HEK293 (cell line): Measurements from ENCODE around the gene AGXT2.

ENCODE experiments used
- CTCF ChIP-seq: fragments of 450-650 bp; formaldehyde crosslinking; IDR thresholded peaks from 2 replicates; pipeline ENCODE4 v1.5.1; 2016; ENCODE audit warnings: missing biosample characterization, missing genetic modification characterization
- GLI4 ChIP-seq: fragments of 450-650 bp; formaldehyde crosslinking; IDR thresholded peaks from 2 replicates; pipeline ENCODE4 v1.5.1; 2016; ENCODE audit warnings: missing biosample characterization, missing genetic modification characterization
- HOXA7 ChIP-seq: sonication (generic); formaldehyde crosslinking; IDR thresholded peaks from 2 replicates; pipeline ENCODE4 v1.8.1; 2022; ENCODE audit warnings: missing genetic modification reagents, borderline replicate concordance
- KLF1 ChIP-seq: fragments of 450-650 bp; formaldehyde crosslinking; IDR thresholded peaks from 2 replicates; pipeline ENCODE4 v1.5.1; 2016; ENCODE audit warnings: missing biosample characterization, missing genetic modification characterization
- ZNF529 ChIP-seq: fragments of 450-650 bp; formaldehyde crosslinking; IDR thresholded peaks from 2 replicates; pipeline ENCODE4 v1.5.1; 2017; ENCODE audit warnings: missing genetic modification characterization, missing biosample characterization; ENCODE audit not compliant: insufficient replicate concordance
- ZNF561 ChIP-seq: fragments of 450-650 bp; IDR thresholded peaks from 2 replicates; pipeline ENCODE4 v1.5.1; 2018; ENCODE audit warnings: missing biosample characterization, missing genetic modification characterization, borderline replicate concordance
- ZNF639 ChIP-seq: fragments of 450-650 bp; formaldehyde crosslinking; IDR thresholded peaks from 2 replicates; pipeline ENCODE4 v1.5.1; 2016; ENCODE audit warnings: missing biosample characterization, missing genetic modification characterization
- ZNF76 ChIP-seq: fragments of 450-650 bp; formaldehyde crosslinking; IDR thresholded peaks from 2 replicates; pipeline ENCODE4; 2016; ENCODE audit warnings: low read depth, missing biosample characterization, missing genetic modification characterization, borderline replicate concordance
- TF ChIP-seq, protein P1 (sequence below): fragments of 450-650 bp; formaldehyde crosslinking; IDR thresholded peaks from 2 replicates; pipeline ENCODE4 v1.5.1; 2016; ENCODE audit warnings: missing biosample characterization, missing genetic modification characterization, borderline replicate concordance
- TF ChIP-seq, protein P2 (sequence below): fragments of 450-650 bp; formaldehyde crosslinking; IDR thresholded peaks from 2 replicates; pipeline ENCODE4 v1.5.1; 2017; ENCODE audit warnings: missing biosample characterization, missing genetic modification characterization

GRCh38 chr5:34977934-34978613 lies 69.7 kb downstream of the AGXT2 start:
- no peak for TF ChIP-seq HOXA7 (CRISPR knock-in tag)
- TF ChIP-seq CTCF (tag by site-specific recombination), result no peak
- no peak for TF ChIP-seq ZNF561 (tag by site-specific recombination)
- TF ChIP-seq, protein P1, sequence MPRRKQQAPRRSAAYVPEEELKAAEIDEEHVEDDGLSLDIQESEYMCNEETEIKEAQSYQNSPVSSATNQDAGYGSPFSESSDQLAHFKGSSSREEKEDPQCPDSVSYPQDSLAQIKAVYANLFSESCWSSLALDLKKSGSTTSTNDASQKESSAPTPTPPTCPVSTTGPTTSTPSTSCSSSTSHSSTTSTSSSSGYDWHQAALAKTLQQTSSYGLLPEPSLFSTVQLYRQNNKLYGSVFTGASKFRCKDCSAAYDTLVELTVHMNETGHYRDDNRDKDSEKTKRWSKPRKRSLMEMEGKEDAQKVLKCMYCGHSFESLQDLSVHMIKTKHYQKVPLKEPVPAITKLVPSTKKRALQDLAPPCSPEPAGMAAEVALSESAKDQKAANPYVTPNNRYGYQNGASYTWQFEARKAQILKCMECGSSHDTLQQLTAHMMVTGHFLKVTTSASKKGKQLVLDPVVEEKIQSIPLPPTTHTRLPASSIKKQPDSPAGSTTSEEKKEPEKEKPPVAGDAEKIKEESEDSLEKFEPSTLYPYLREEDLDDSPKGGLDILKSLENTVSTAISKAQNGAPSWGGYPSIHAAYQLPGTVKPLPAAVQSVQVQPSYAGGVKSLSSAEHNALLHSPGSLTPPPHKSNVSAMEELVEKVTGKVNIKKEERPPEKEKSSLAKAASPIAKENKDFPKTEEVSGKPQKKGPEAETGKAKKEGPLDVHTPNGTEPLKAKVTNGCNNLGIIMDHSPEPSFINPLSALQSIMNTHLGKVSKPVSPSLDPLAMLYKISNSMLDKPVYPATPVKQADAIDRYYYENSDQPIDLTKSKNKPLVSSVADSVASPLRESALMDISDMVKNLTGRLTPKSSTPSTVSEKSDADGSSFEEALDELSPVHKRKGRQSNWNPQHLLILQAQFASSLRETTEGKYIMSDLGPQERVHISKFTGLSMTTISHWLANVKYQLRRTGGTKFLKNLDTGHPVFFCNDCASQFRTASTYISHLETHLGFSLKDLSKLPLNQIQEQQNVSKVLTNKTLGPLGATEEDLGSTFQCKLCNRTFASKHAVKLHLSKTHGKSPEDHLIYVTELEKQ (tag by site-specific recombination), result no peak
- no peak for TF ChIP-seq KLF1
- no peak for TF ChIP-seq ZNF76 (tag by site-specific recombination)
- no peak for TF ChIP-seq GLI4
- no peak for TF ChIP-seq ZNF529 (tag by site-specific recombination)
- TF ChIP-seq ZNF639, result no peak
- TF ChIP-seq, protein P2, sequence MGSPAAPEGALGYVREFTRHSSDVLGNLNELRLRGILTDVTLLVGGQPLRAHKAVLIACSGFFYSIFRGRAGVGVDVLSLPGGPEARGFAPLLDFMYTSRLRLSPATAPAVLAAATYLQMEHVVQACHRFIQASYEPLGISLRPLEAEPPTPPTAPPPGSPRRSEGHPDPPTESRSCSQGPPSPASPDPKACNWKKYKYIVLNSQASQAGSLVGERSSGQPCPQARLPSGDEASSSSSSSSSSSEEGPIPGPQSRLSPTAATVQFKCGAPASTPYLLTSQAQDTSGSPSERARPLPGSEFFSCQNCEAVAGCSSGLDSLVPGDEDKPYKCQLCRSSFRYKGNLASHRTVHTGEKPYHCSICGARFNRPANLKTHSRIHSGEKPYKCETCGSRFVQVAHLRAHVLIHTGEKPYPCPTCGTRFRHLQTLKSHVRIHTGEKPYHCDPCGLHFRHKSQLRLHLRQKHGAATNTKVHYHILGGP (tag by site-specific recombination), result no peak
